WERI-Rb-1 (cell line): ENCODE results near the gene CD8A.

Experiments used
- DNase-seq: peaks from one replicate; pipeline ENCODE4 v3.0.0-alpha.2; 2020
- H3K27ac ChIP-seq: fragments of 250-450 bp; sonication (Bioruptor Pico); 2 replicates; pipeline ENCODE4 v1.5.1; 2020; ENCODE audit warnings: mild to moderate bottlenecking, moderate library complexity
- H3K27me3 ChIP-seq: fragments of 250-450 bp; sonication (Bioruptor Pico); 2 replicates; pipeline ENCODE4 v1.5.1; 2021; ENCODE audit warnings: mild to moderate bottlenecking, low read depth, moderate library complexity; ENCODE audit not compliant: insufficient read depth, severe bottlenecking
- H3K36me3 ChIP-seq: fragments of 250-450 bp; sonication (Bioruptor Pico); 2 replicates; pipeline ENCODE4 v1.5.1; 2020; ENCODE audit warnings: mild to moderate bottlenecking, moderate library complexity
- H3K4me3 ChIP-seq: 2 replicates; pipeline ENCODE4 v1.5.1; 2011; ENCODE audit warnings: low read depth, mild to moderate bottlenecking, control low read depth, low read length
- H3K9me3 ChIP-seq: fragments of 250-450 bp; sonication (Bioruptor Pico); 2 replicates; pipeline ENCODE4 v1.5.1; 2021; ENCODE audit warnings: mild to moderate bottlenecking, moderate library complexity; ENCODE audit not compliant: severe bottlenecking
- CTCF ChIP-seq: IDR thresholded peaks from 2 replicates; pipeline ENCODE4 v1.5.1; 2011; ENCODE audit warnings: low read depth, mild to moderate bottlenecking, control low read depth, inconsistent platforms, low read length

The CD8A gene

GRCh38 chr2:86769838-86770237 lies 20.9 kb downstream of the CD8A start:
- Histone ChIP-seq H3K9me3 (no peaks in the 10 kb centered on the region), H3K36me3 (peaks cover 65% of the 10 kb centered on the region), H3K27ac (no peak overlapping the region), H3K27me3 (no peaks in the 10 kb centered on the region), H3K4me3 (no peak overlapping the region)
- TF ChIP-seq CTCF = no peak
- no peak for DNase-seq

GRCh38 chr2:86768189-86768949 lies 22.3 kb downstream of the CD8A start:
- no peak overlapping the region for H3K4me3 ChIP-seq
- no peaks in the 10 kb centered on the region for H3K9me3 ChIP-seq
- DNase-seq = no peak
- no peaks in the 10 kb centered on the region for H3K27me3 ChIP-seq
- H3K36me3 ChIP-seq = peaks cover 62% of the 10 kb centered on the region
- no peak for TF ChIP-seq CTCF
- no peak overlapping the region for H3K27ac ChIP-seq

GRCh38 chr2:86765310-86765695 lies 25.4 kb downstream of the CD8A start:
- no peak for TF ChIP-seq CTCF
- Histone ChIP-seq H3K27me3 (no peaks in the 10 kb centered on the region), H3K4me3 (no peak overlapping the region), H3K36me3 (peaks cover 37% of the 10 kb centered on the region), H3K27ac (no peak overlapping the region), H3K9me3 (no peaks in the 10 kb centered on the region)
- DNase-seq = no peak

- Histone ChIP-seq H3K9me3 (no peaks in the 10 kb centered on the region), H3K36me3 (peaks cover 35% of the 10 kb centered on the region), H3K4me3 (no peak overlapping the region), H3K27me3 (no peaks in the 10 kb centered on the region), H3K27ac (no peak overlapping the region)
- peak; percentile 58 for TF ChIP-seq CTCF
- DNase-seq = peak; percentile 15
These were observed 25.9 kb downstream of the CD8A start for GRCh38 chr2:86764661-86765309.

- Histone ChIP-seq H3K27me3 (no peaks in the 10 kb centered on the region), H3K36me3 (peaks cover 16% of the 10 kb centered on the region), H3K27ac (no peak overlapping the region), H3K4me3 (no peak overlapping the region), H3K9me3 (no peaks in the 10 kb centered on the region)
- no peak for TF ChIP-seq CTCF
- DNase-seq = no peak
These were observed 30.3 kb downstream of the CD8A start for GRCh38 chr2:86760371-86760770.
